HT-29 (cell line): ENCODE data around the gene TAPBP. TPM values are rescaled to one million over a fixed set of nuclear protein-coding genes. Genes with fewer than 3 reads are reported as not detected.
"Not testable (repeated sequence)": the region's sequence is repeated elsewhere in the genome, so short reads cannot be mapped to it uniquely, and the experiment has no call there.

Experiments
- DNase-seq: peaks from one replicate; pipeline ENCODE4 v3.0.0-alpha.2; 2015; ENCODE audit warnings: low spot score
- total RNA-seq: library from RNA; depleted of rRNA; stranded (reverse); fragments of >200 nt; shearing (Covaris generic); gene quantifications from 2 replicates; pipeline ENCODE4 v1.2.3, GENCODE V29; 2014

The TAPBP gene
- total RNA-seq, 1 experiment from 2014 or later: 194 TPM

GRCh38 chr6:33277663-33278391, 36.1 kb downstream of the TAPBP start:
- DNase-seq: no peak

GRCh38 chr6:33276864-33277662, 36.8 kb downstream of the TAPBP start, which contains the start of gene B3GALT4:
Gene B3GALT4, plus strand, starts transcription at chr6:33277123. Its CDS starts 297 bp downstream, at chr6:33277420.
- DNase-seq: peak; percentile 88

GRCh38 chr6:33276581-33276863, 37.4 kb downstream of the TAPBP start:
- DNase-seq: no peak

- DNase-seq: not testable (repeated sequence)
Measured at GRCh38 chr6:33275795-33276580, 37.9 kb downstream of the TAPBP start.

GRCh38 chr6:33273924-33274902, 39.7 kb downstream of the TAPBP start:
- DNase-seq: peak; percentile 9

GRCh38 chr6:33273129-33273923, 40.6 kb downstream of the TAPBP start:
- DNase-seq: peak; percentile 17

GRCh38 chr6:33272275-33273128, 41.4 kb downstream of the TAPBP start:
- no peak for DNase-seq

GRCh38 chr6:33271468-33272274, 42.2 kb downstream of the TAPBP start, which contains the start of the genes RPS18 and VPS52:
Gene RPS18, plus strand, starts transcription at chr6:33272075. Its CDS starts 45 bp downstream, at chr6:33272120.
Gene VPS52, minus strand, starts transcription at chr6:33271876. Its CDS starts 201 bp downstream, at chr6:33271675.
- peak; percentile 99 for DNase-seq

GRCh38 chr6:33271117-33271467, 42.8 kb downstream of the TAPBP start:
- peak; percentile 47 for DNase-seq

- DNase-seq: no peak
Measured at GRCh38 chr6:33264015-33264414, 49.9 kb downstream of the TAPBP start.

GRCh38 chr6:33262490-33262889, 51.4 kb downstream of the TAPBP start:
- not testable (repeated sequence) for DNase-seq

GRCh38 chr6:33259032-33259431, 54.8 kb downstream of the TAPBP start:
- DNase-seq: peak; percentile 67

- DNase-seq: no peak
Measured at GRCh38 chr6:33254591-33254990, 59.3 kb downstream of the TAPBP start.

GRCh38 chr6:33252759-33253158, 61.1 kb downstream of the TAPBP start:
- no peak for DNase-seq

GRCh38 chr6:33251395-33252012, 62.4 kb downstream of the TAPBP start:
- DNase-seq: no peak

- DNase-seq: no peak
Measured at GRCh38 chr6:33250731-33251130, 63.1 kb downstream of the TAPBP start.

- no peak for DNase-seq
Measured at GRCh38 chr6:33249732-33250630, 63.9 kb downstream of the TAPBP start.
